Measurements from ENCODE around the gene AGAP1. TPM values are rescaled to one million over a fixed set of nuclear protein-coding genes. Genes with fewer than 3 reads are reported as not detected.

Gene AGAP1
- total RNA-seq, 1 experiment from 2014 or later = 56.4 TPM

GRCh38 chr2:236146436-236146835, 652.6 kb downstream of the AGAP1 start:
- CTCF ChIA-PET = no interaction called here

GRCh38 chr2:236155406-236155805, 661.6 kb downstream of the AGAP1 start:
- no peaks in the 10 kb centered on the region for H3K36me3 Mint-ChIP-seq (ENCODE audit: insufficient read depth, unreplicated experiment)
- H3K27ac Mint-ChIP-seq (ENCODE audit: unreplicated experiment) = no peak overlapping the region
- CTCF ChIA-PET = no interaction called here
- H3K4me1 Mint-ChIP-seq (ENCODE audit: low read depth, unreplicated experiment) = no peaks in the 10 kb centered on the region
- DNase-seq = no peak
- no peak for TF ChIP-seq CTCF (IDR thresholded peaks at IDR 0.05; ENCODE audit: unreplicated experiment)
- no TSS peak for BruUV-seq (replicated peaks)
- intact Hi-C loops (cut with micrococcal nuclease; ENCODE audit: unreplicated experiment) = no loop called here
- H3K9me3 Mint-ChIP-seq (ENCODE audit: low read depth, unreplicated experiment) = peaks cover 4% of the 10 kb centered on the region
- H3K4me3 Mint-ChIP-seq (ENCODE audit: low read depth, unreplicated experiment) = no peak overlapping the region
- peaks cover 42% of the 10 kb centered on the region for H3K27me3 Mint-ChIP-seq (ENCODE audit: unreplicated experiment)

More at GRCh38 chr2:236146436-236146835, 652.6 kb downstream of the AGAP1 start:
- H3K27ac Mint-ChIP-seq (ENCODE audit: unreplicated experiment) = no peak overlapping the region
- no peaks in the 10 kb centered on the region for H3K36me3 Mint-ChIP-seq (ENCODE audit: insufficient read depth, unreplicated experiment)
- no peak for DNase-seq
- intact Hi-C loops (cut with micrococcal nuclease; ENCODE audit: unreplicated experiment) = no loop called here
- H3K9me3 Mint-ChIP-seq (ENCODE audit: low read depth, unreplicated experiment) = no peaks in the 10 kb centered on the region
- no peaks in the 10 kb centered on the region for H3K4me1 Mint-ChIP-seq (ENCODE audit: low read depth, unreplicated experiment)
- BruUV-seq (replicated peaks) = no TSS peak
- TF ChIP-seq CTCF (IDR thresholded peaks at IDR 0.05; ENCODE audit: unreplicated experiment) = no peak
- H3K4me3 Mint-ChIP-seq (ENCODE audit: low read depth, unreplicated experiment) = no peak overlapping the region
- H3K27me3 Mint-ChIP-seq (ENCODE audit: unreplicated experiment) = no peaks in the 10 kb centered on the region

GRCh38 chr2:236156095-236156859, 662.4 kb downstream of the AGAP1 start:
- intact Hi-C loops (cut with micrococcal nuclease; ENCODE audit: unreplicated experiment) = no loop called here
- TF ChIP-seq CTCF (IDR thresholded peaks at IDR 0.05; ENCODE audit: unreplicated experiment) = no peak
- no peak for DNase-seq
- BruUV-seq (replicated peaks) = no TSS peak
- peaks cover 42% of the 10 kb centered on the region for H3K27me3 Mint-ChIP-seq (ENCODE audit: unreplicated experiment)
- H3K9me3 Mint-ChIP-seq (ENCODE audit: low read depth, unreplicated experiment) = peaks cover 4% of the 10 kb centered on the region
- no peak overlapping the region for H3K27ac Mint-ChIP-seq (ENCODE audit: unreplicated experiment)
- no peak overlapping the region for H3K4me3 Mint-ChIP-seq (ENCODE audit: low read depth, unreplicated experiment)
- no peaks in the 10 kb centered on the region for H3K36me3 Mint-ChIP-seq (ENCODE audit: insufficient read depth, unreplicated experiment)
- CTCF ChIA-PET = no interaction called here
- H3K4me1 Mint-ChIP-seq (ENCODE audit: low read depth, unreplicated experiment) = no peaks in the 10 kb centered on the region

GRCh38 chr2:236156860-236157194, 663.0 kb downstream of the AGAP1 start:
- no peaks in the 10 kb centered on the region for H3K36me3 Mint-ChIP-seq (ENCODE audit: insufficient read depth, unreplicated experiment)

More at GRCh38 chr2:236156860-236157194, 663.0 kb downstream of the AGAP1 start:
- no peak for TF ChIP-seq CTCF (IDR thresholded peaks at IDR 0.05; ENCODE audit: unreplicated experiment)
- no peak for DNase-seq
- BruUV-seq (replicated peaks) = no TSS peak
- intact Hi-C loops (cut with micrococcal nuclease; ENCODE audit: unreplicated experiment) = no loop called here
- Mint-ChIP-seq H3K9me3 (ENCODE audit: low read depth, unreplicated experiment) (peaks cover 4% of the 10 kb centered on the region), H3K4me3 (ENCODE audit: low read depth, unreplicated experiment) (no peak overlapping the region), H3K4me1 (ENCODE audit: low read depth, unreplicated experiment) (no peaks in the 10 kb centered on the region), H3K27me3 (ENCODE audit: unreplicated experiment) (peaks cover 42% of the 10 kb centered on the region), H3K27ac (ENCODE audit: unreplicated experiment) (no peak overlapping the region)
- CTCF ChIA-PET = no interaction called here

All from Calu3 (cell line).